ENCODE results near the gene CTNNAL1. TPM values are rescaled to one million over a fixed set of nuclear protein-coding genes. Genes with fewer than 3 reads are reported as not detected.

CTNNAL1 gene
- polyA plus RNA-seq, 1 donor (not counting 4 experiments of a cell fraction or from before 2014, with no cell fraction given): 112 TPM

DNA sequence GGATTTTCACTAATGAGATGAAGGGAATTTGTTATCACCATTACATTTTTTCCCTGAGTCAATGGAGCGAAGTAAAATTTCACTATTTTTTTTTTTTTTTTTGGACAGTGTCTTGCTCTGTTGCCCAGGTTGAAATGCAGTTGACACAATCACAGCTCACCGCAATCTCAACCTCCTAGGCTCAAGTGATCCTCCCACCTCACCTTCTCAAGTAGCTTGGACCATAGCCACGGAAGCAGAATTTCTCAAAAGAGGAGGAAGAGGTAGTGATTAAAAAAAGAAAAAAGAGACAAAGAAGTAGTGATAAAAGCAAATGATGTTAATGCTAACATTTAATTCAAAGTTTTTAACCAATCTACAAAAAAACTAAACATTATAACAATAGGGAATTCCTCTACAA lies 109.1 kb downstream of the CTNNAL1 start:
- DNase-seq (ENCODE audit: low read depth, low spot score): no peak
- dilution Hi-C loops (cut with MboI; ENCODE audit: extremely low pct_ligation_motif_present, low sequenced_read_pairs): no loop called here
- Histone ChIP-seq H3K4me3 (ENCODE audit: control insufficient read depth in 2 of 3, extremely low read depth in 1 of 3, insufficient read depth in 2 of 3, low read depth in 1 of 3, low read length in 3 of 3) (no peak overlapping the region), H3K4me1 (ENCODE audit: control insufficient read depth, extremely low read depth, insufficient read depth, low read length) (no peaks in the 10 kb centered on the region), H3K9me1 (ENCODE audit: control insufficient read depth, extremely low read depth, insufficient read depth, low read length) (no peaks in the 10 kb centered on the region), H3K79me2 (ENCODE audit: control insufficient read depth, insufficient read depth, low read length) (no peaks in the 10 kb centered on the region), H3K36me3 (ENCODE audit: control insufficient read depth in 2 of 2, extremely low read depth in 1 of 2, insufficient read depth in 2 of 2, low read length in 2 of 2) (peaks cover 26 to 37% of the 10 kb centered on the region in 2 experiments), H4K20me1 (ENCODE audit: control insufficient read depth, extremely low read depth, insufficient read depth, low read length) (no peaks in the 10 kb centered on the region), H3K9me3 (ENCODE audit: control insufficient read depth, low read depth, low read length) (no peaks in the 10 kb centered on the region), H3K4me2 (ENCODE audit: control insufficient read depth, extremely low read depth, insufficient read depth, low read depth, low read length) (no peak overlapping the region), H3K27me3 (ENCODE audit: control insufficient read depth, extremely low read depth, insufficient read depth, low read length) (no peaks in the 10 kb centered on the region), H3K27ac (ENCODE audit: control insufficient read depth, insufficient read depth, low read length) (no peak overlapping the region), H3K9ac (ENCODE audit: control insufficient read depth, extremely low read depth, insufficient read depth, low read length) (no peak overlapping the region), H2AFZ (ENCODE audit: control insufficient read depth, low read length) (no peak overlapping the region)
- no peak for TF ChIP-seq EZH2 (IDR thresholded peaks at IDR 0.05; ENCODE audit: low read length)
- TF ChIP-seq, protein P1, sequence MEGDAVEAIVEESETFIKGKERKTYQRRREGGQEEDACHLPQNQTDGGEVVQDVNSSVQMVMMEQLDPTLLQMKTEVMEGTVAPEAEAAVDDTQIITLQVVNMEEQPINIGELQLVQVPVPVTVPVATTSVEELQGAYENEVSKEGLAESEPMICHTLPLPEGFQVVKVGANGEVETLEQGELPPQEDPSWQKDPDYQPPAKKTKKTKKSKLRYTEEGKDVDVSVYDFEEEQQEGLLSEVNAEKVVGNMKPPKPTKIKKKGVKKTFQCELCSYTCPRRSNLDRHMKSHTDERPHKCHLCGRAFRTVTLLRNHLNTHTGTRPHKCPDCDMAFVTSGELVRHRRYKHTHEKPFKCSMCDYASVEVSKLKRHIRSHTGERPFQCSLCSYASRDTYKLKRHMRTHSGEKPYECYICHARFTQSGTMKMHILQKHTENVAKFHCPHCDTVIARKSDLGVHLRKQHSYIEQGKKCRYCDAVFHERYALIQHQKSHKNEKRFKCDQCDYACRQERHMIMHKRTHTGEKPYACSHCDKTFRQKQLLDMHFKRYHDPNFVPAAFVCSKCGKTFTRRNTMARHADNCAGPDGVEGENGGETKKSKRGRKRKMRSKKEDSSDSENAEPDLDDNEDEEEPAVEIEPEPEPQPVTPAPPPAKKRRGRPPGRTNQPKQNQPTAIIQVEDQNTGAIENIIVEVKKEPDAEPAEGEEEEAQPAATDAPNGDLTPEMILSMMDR (optimal IDR thresholded peaks at IDR 0.05 in 1 of 3, IDR thresholded peaks at IDR 0.05 in 1 of 3, conservative IDR thresholded peaks at IDR 0.05 in 1 of 3; ENCODE audit: extremely low read depth in 1 of 3, insufficient read depth in 2 of 3, low read length in 3 of 3): no peak
- FAIRE-seq: no peak

DNA sequence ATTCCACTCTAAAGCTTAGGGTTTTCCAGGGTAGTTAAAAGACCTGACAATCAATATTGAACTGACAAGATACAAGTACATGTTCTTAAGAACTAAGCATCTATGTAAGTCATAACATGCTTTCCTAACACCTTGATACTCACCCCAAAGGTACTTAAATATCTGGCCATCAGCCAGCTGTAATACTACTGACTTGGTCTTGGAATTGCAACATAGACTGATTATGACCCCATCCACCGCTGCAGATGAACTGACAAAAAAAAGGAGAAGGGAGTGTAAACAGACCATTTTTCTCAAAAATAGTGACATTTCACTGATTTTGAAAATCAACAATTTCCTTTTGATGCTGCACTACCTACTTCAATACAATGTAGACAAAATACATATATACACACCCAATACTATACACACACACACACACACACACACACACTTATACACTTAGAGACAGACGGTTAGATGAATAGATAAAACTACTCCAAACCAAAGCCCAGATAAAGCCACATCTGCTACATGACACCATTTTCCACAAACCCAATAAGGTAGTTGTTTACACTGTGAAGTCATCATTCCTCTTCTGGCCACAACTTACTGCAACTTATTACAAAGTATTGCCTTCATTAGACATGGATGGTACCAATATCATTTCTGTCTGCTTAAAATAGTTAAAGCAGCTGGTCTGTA lies 109.7 kb downstream of the CTNNAL1 start:
- FAIRE-seq: no peak

More for the DNA sequence above, 109.7 kb downstream of the CTNNAL1 start:
- Histone ChIP-seq H4K20me1 (ENCODE audit: control insufficient read depth, extremely low read depth, insufficient read depth, low read length) (no peaks in the 10 kb centered on the region), H3K4me3 (ENCODE audit: control insufficient read depth in 2 of 3, extremely low read depth in 1 of 3, insufficient read depth in 2 of 3, low read depth in 1 of 3, low read length in 3 of 3) (no peak overlapping the region), H3K9me3 (ENCODE audit: control insufficient read depth, low read depth, low read length) (no peaks in the 10 kb centered on the region), H3K9me1 (ENCODE audit: control insufficient read depth, extremely low read depth, insufficient read depth, low read length) (no peaks in the 10 kb centered on the region), H3K27ac (ENCODE audit: control insufficient read depth, insufficient read depth, low read length) (no peak overlapping the region), H3K79me2 (ENCODE audit: control insufficient read depth, insufficient read depth, low read length) (no peaks in the 10 kb centered on the region), H3K4me1 (ENCODE audit: control insufficient read depth, extremely low read depth, insufficient read depth, low read length) (no peaks in the 10 kb centered on the region), H3K9ac (ENCODE audit: control insufficient read depth, extremely low read depth, insufficient read depth, low read length) (no peak overlapping the region), H3K4me2 (ENCODE audit: control insufficient read depth, extremely low read depth, insufficient read depth, low read depth, low read length) (no peak overlapping the region), H3K27me3 (ENCODE audit: control insufficient read depth, extremely low read depth, insufficient read depth, low read length) (no peaks in the 10 kb centered on the region), H3K36me3 (ENCODE audit: control insufficient read depth in 2 of 2, extremely low read depth in 1 of 2, insufficient read depth in 2 of 2, low read length in 2 of 2) (peaks cover 21 to 37% of the 10 kb centered on the region in 2 experiments), H2AFZ (ENCODE audit: control insufficient read depth, low read length) (no peak overlapping the region)
- dilution Hi-C loops (cut with MboI; ENCODE audit: extremely low pct_ligation_motif_present, low sequenced_read_pairs): no loop called here
- no peak for DNase-seq (ENCODE audit: low read depth, low spot score)
- no peak for TF ChIP-seq EZH2 (IDR thresholded peaks at IDR 0.05; ENCODE audit: low read length)
- TF ChIP-seq, protein P1 (optimal IDR thresholded peaks at IDR 0.05 in 1 of 3, IDR thresholded peaks at IDR 0.05 in 1 of 3, conservative IDR thresholded peaks at IDR 0.05 in 1 of 3; ENCODE audit: extremely low read depth in 1 of 3, insufficient read depth in 2 of 3, low read length in 3 of 3): no peak
